Activated T-cell treated with anti-CD3 and anti-CD28 coated beads for 24 hours (primary cell): ENCODE results near the gene ARHGAP33.

Experiments
- DNase-seq: peaks from one replicate; pipeline ENCODE4 v3.0.0-alpha.2; 2020; ENCODE audit warnings: low read depth

ARHGAP33 gene

DNA sequence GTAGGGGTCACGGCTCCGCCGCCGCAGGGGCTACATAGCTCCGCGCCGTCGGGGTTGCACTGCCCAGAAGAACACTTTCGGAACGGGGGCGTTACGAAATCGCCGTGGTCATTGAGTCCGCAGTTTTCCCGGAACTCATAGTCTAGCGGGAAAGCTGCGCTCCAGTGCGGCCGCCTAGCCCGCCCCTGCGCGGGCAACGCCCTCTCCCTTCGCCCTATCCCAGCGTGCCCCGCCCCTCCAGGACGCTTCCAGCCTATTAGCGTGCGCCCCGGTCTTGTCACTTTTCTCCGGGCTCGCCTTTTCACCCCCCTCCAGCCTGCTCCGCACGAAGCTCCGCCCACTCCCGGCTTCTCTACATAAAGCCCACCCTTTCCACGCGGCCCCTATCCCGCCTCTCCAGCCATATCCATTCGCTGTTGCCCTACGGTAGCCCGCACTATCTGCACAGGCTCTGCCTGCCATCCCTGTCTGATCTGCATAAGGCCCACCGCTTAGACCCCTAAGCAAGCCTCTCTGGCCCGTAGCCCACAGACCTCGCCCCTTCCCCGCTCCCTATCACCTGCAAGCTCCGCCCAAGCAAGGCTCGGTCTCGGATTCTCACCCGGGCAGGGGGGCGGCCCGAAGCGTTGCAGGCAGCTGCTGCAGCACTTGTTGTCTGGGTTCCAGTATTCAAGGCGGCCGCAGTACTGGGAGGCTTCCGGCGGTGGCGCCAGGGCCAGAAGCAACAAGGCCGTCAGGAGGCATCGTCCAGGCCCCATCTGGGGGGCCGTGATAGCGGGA, 34.8 kb upstream of the ARHGAP33 start:
- DNase-seq: peak; percentile 93

DNA sequence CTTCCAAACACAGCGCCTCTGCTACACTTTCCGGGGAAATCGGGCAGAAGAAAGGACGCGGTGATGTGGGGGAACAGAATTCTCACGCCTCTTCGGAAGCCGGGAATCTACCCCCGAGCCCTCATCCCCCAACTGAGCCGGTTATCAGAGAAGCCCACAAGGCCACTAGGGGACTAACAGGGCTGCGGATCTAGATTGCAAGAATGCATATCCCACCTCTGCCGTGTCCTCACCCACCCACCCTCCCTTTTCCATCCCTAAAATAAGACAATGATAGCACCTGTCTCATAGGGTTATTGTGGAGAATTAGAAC, 34.2 kb upstream of the ARHGAP33 start:
- no peak for DNase-seq

DNA sequence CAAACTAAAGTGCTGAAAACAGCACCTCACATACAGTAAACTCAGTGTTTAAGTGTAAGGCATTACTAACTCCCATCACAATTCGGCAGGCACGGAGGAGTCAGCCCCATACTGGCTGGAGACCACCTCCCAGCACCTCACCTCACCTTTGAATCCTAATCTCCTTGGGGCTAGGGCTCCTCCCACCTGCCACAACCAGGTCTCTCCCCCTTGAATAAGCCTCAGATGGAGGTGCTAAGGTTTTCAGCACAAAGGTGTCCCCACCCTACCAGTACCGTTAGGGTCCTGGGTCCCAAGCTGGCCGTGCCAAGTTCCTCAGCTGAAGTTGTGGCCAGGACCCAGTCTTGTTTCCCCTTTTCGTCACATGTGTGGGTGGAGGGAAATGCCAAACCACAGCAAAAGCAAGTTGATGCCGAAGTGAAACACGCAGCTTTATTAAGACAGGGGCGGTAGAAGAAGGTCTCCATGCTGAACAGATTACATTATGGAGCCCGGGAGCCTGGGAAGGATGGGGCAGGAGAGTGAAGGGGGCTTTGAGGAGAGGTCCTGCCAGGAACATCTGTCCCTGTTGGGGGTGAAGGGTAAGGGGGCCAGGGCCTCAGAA, 33.1 kb upstream of the ARHGAP33 start, which contains the start of gene IGFLR1:
Gene IGFLR1 (minus strand): TSS at position 332 of the 604 bp plus-strand sequence. CDS start 1,272 bp downstream, outside the sequence.
- peak; percentile 72 for DNase-seq

- no peak for DNase-seq
Measured at GRCh38 chr19:35743640-35744429, 31.5 kb upstream of the ARHGAP33 start.

DNA sequence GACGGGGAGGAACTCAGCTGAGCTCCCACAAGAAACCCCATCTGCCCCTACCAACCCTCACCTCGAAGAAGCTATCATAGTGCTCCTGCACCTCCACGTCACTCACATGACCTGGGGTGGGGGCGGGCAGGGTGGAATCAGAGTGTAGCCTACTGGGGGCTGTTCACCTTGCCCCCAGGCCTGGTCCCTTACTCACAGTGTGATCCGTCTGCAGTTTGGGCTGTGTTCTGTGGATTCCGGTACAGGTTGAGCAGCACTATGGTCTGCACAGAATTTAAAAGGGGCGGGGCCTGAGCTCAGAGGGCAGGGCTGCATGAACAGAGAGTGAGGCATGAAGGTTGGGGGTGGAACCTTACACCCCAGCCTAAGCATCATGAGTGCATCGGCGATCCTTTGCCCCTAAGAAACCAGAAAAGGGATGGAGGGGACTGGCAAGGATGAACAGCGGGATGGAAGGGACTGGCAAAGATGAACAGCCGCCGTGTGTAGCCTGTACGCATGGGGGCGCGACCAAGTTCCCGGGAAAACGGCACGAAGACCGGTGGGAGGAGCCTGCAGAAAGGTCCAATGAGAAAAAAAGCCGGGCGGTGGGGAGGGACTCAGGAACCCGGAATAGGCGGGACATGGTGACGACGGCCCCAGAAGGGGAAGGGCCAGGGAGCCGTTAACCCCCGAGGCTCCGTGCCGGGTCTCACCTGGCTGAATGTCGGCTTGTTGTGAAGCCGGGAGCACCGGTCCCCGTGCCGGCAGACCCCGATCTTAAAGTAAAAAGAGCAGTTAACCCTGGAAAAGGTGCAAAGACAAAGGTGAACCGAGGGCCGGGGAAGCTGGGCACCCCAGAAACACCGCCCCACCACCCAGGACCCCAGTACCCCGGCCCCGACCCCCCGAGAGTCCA, 30.7 kb upstream of the ARHGAP33 start:
- peak; percentile 92 for DNase-seq

GRCh38 chr19:35745328-35746086, 29.9 kb upstream of the ARHGAP33 start, which contains the start of the genes PSENEN and U2AF1L4:
TSS of gene PSENEN (plus strand) at chr19:35745651. CDS start at chr19:35745931, 280 bp downstream.
TSS of gene U2AF1L4 (minus strand) at chr19:35745418. CDS start at chr19:35745391, 27 bp downstream.
- peak; percentile 95 for DNase-seq

DNA sequence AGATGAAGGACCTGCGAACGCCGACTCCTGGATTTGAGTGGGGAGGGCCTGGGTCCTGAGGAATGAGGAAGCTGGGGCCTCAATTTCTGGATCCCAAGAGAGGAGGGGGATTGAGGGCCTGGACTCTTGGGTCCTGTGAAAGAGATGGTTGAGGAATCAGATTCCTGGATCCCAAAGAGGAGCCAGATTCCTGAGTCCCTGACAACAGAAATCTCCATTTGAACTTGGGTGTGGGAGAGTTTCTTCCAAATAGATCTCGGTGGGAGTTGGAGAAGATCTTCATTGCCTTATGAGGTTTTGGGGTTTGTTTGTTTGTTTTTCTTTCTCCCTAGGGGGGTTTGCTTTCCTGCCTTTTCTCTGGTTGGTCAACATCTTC, 29.3 kb upstream of the ARHGAP33 start:
- no peak for DNase-seq

- no peak for DNase-seq
Measured at GRCh38 chr19:35746531-35746930, 28.8 kb upstream of the ARHGAP33 start.

- peak; percentile 98 for DNase-seq
Measured at GRCh38 chr19:35748106-35749020, 27.0 kb upstream of the ARHGAP33 start, which contains the start of gene LIN37. TSS of gene LIN37 (plus strand) at chr19:35748576. CDS start at chr19:35748725, 149 bp downstream.

DNA sequence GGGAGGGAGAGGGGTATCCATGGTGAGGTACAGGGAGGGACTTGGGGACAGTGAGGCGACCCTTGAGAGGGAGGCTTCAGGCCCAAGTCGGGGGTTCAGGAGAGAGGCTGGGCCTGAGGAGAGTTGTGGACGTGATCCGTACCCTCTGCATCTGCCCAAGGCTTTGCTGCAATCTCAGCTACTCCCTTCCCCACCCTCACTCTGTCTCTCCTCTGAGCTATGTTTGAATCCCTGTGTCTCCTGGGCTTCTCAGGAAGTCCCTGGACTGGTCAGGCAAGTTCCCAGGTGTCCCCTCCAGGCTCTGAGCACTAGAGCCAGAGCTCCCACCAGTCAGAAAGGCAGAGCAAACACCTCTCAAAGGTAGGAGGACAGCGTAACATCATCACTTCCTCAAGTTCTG, 25.2 kb upstream of the ARHGAP33 start:
- no peak for DNase-seq

DNA sequence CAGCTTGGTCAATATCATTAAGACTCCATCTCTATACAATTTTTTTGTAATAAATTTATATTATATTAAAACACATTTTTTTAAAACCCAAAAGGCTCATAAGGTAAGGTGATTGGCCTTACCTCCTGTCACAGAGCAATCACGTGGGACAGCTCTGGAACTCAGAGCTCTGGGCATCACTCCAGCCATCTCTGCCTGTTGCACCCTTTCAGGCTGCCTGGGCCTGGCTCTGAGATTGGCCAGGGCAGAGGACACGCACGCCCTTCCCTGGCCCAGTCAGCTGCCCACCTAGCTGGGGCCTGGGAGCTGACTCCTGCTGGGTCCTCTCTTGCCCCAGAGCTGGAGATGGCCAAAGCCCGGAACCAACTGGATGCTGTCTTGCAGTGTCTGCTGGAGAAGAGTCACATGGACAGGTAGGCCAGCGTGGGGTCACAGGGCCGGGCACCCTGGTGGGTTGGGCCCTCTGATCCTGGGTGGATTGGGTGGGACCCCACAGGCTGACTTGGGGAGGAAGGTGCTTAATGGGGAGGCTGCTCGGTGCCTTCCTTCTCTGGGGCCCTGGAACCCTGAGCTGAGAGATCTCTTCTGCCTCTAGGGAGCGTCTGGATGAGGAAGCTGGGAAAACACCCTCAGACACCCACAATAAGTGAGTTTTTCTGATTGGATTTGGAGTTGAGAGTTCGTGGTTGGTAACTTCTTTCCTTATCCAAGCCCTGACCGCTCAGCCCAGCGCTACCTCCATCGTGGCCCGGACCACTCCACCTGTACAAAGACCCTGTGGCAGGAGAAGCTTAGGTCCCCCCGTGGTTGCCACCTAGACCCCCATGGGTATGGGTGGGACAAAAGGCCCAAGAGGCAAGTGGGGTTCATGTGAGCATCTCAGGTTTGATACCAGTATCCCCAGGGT, 23.3 kb upstream of the ARHGAP33 start:
- no peak for DNase-seq

DNA sequence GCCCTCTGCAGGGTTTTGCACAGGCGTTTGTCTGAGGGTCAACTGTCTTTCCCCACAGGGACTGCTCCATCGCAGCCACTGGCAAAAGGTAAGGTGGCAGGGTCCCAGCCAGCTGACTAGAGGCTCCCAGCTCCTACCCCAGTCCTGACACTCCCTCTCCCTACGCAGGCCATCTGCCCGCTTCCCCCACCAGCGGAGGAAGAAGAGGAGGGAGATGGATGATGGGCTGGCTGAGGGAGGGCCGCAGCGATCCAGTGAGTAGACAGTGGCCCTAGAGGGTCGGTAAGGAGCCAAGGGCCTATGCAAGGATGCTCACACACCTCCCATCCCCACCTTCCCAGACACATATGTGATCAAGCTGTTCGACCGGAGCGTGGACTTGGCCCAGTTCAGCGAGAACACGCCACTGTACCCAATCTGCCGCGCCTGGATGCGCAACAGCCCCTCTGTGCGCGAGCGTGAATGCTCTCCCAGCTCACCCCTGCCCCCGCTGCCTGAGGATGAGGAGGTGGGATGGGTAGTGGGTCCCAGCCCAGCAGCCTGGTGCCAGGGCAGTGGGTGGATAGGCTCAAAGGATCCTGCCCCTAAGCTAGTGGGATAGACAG, 22.5 kb upstream of the ARHGAP33 start:
- no peak for DNase-seq

GRCh38 chr19:35753634-35754369, 21.6 kb upstream of the ARHGAP33 start:
- DNase-seq: no peak

- DNase-seq: no peak
Measured at GRCh38 chr19:35754370-35755130, 20.8 kb upstream of the ARHGAP33 start.

DNA sequence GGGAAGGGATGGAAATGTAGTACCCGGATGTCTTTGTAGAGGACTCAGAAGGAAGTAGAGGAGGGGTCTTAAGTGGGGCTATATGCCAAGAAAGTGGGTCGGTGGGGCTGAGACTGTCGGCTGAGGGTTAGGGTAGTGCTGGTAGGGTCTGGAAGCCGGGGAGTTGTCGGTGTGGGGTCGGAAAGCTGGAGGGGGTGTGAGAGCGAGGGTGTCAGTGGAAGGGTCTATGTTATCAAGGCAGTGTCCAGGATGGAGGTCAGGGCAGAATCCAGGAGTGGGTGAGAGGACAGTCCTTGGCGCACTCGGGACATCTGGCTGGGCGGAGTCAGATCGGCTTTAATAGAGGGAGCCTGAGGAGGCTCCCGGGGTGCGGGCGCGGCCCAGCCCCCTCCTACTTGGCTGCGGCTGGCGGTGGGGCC, 20.2 kb upstream of the ARHGAP33 start:
- DNase-seq: no peak

- peak; percentile 46 for DNase-seq
Measured at GRCh38 chr19:35755550-35756376, 19.6 kb upstream of the ARHGAP33 start.
